PC-9 (cell line): Measurements from ENCODE around the gene MSLN. TPM values are rescaled to one million over a fixed set of nuclear protein-coding genes. Genes with fewer than 3 reads are reported as not detected.

Experiments
- BruUV-seq: library from RNA; stranded (reverse); fragments of 400-500 nt; replicated peaks from 2 replicates; lab custom pipeline; 2021; lab: Mats Ljungman, UMichigan
- CTCF ChIA-PET: fragments of 300-600 bp; sonication (Branson Sonifier 250); formaldehyde crosslinking; loops from one replicate; lab custom pipeline; 2022; ENCODE audit warnings: antibody characterized with exemption; lab: Charles Lee
- POLR2A ChIA-PET: fragments of 300-600 bp; sonication (Branson Sonifier 250); formaldehyde crosslinking; loops from one replicate; lab custom pipeline; 2022; ENCODE audit warnings: antibody characterized with exemption; ENCODE audit not compliant: unreplicated experiment; lab: Charles Lee
- DNase-seq, 2 experiments: peaks; one replicate each; pipeline versions ENCODE4 v3.0.0 to v3.0.0-alpha.2; 2015 to 2022; ENCODE audit warnings: mixed read lengths in 1 of 2
- H2AFZ ChIP-seq: fragments of 200-600 bp; sonication (generic); 2 replicates; pipeline ENCODE4 v1.8.1; 2017; ENCODE audit warnings: antibody characterized with exemption
- H3F3A ChIP-seq: fragments of 200-600 bp; sonication (generic); 2 replicates; pipeline ENCODE4 v1.8.1; 2017; ENCODE audit warnings: antibody characterized with exemption, mild to moderate bottlenecking, low read depth; ENCODE audit not compliant: insufficient read depth
- H3K27ac ChIP-seq: fragments of 200-600 bp; sonication (generic); 2 replicates; pipeline ENCODE4 v1.6.1; 2016; ENCODE audit warnings: mixed run types
- H3K27me3 ChIP-seq: fragments of 200-600 bp; sonication (generic); 2 replicates; pipeline ENCODE4 v1.6.1; 2016; ENCODE audit warnings: low read depth, mixed run types; ENCODE audit not compliant: insufficient read depth
- H3K36me3 ChIP-seq: fragments of 200-600 bp; sonication (generic); 2 replicates; pipeline ENCODE4 v1.6.1; 2016; ENCODE audit warnings: low read depth, mixed run types
- H3K4me1 ChIP-seq: fragments of 200-600 bp; sonication (generic); replicated peaks from 2 replicates; pipeline ENCODE4 v1.6.1; 2016; ENCODE audit warnings: mixed run types; ENCODE audit not compliant: insufficient read depth
- H3K4me2 ChIP-seq: fragments of 200-600 bp; sonication (generic); 2 replicates; pipeline ENCODE4 v1.6.1; 2017; ENCODE audit warnings: mixed run types
- H3K4me3 ChIP-seq: fragments of 200-600 bp; sonication (generic); 2 replicates; pipeline ENCODE4 v1.6.1; 2016; ENCODE audit warnings: mixed run types
- H3K79me2 ChIP-seq: fragments of 200-600 bp; sonication (generic); 2 replicates; pipeline ENCODE4 v1.6.1; 2017; ENCODE audit warnings: low read depth, mixed run types
- H3K9me2 ChIP-seq: fragments of 200-600 bp; sonication (generic); 2 replicates; pipeline ENCODE4 v1.8.1; 2017; ENCODE audit warnings: mild to moderate bottlenecking; ENCODE audit not compliant: insufficient read depth
- H3K9me3 ChIP-seq: fragments of 200-600 bp; sonication (generic); 2 replicates; pipeline ENCODE4 v1.8.1; 2016; ENCODE audit warnings: low read depth; ENCODE audit not compliant: insufficient read depth
- H4K20me1 ChIP-seq: fragments of 200-600 bp; sonication (generic); 2 replicates; pipeline ENCODE4 v1.8.1; 2017; ENCODE audit not compliant: insufficient read depth
- EZH2 ChIP-seq: fragments of 200-600 bp; sonication (generic); IDR thresholded peaks from 2 replicates; pipeline ENCODE4 v1.8.0; 2017; ENCODE audit warnings: antibody characterized with exemption, low read depth
- intact Hi-C: fragments of 100-400 bp; cut with micrococcal nuclease; formaldehyde crosslinking; loops from one replicate; pipeline ENCODE4 v1.10.0; 2022; ENCODE audit not compliant: unreplicated experiment
- total RNA-seq: library from RNA; stranded (reverse); gene quantifications from 2 replicates; pipeline ENCODE4 v1.2.3, GENCODE V29; 2021
- TF ChIP-seq, protein P1 (sequence below): fragments of 200-600 bp; sonication (generic); conservative IDR thresholded peaks from 2 replicates; pipeline ENCODE4 v1.6.1; 2017; ENCODE audit warnings: mixed run types, antibody characterized with exemption, mild to moderate bottlenecking, moderate library complexity

Gene MSLN
- total RNA-seq, 1 experiment from 2014 or later, result 59.9 TPM

DNA sequence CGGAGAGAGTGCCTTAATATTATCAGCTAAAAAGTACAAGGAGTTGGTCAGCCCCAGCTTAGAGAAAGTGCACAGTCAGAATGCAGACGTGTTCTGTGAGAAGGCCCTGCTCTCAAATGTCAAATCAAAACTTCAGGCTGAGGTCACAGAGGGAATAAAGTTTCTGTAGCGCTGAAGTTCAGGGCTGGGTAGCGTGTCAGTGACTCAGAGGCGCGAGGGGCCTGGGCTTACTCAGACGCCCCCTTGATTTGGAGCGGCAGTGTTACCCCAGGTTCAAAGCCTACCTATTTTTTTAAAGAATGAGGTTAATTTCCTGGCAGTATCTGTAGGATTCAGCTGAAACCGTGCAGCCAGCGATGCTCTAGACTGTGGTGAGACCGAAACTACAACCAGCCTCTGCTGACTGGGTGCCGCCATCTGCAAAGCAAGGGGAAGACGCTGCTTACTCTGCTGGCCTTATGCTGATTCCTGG, 24.5 kb upstream of the MSLN start:
- CTCF ChIA-PET, result no interaction called here
- Histone ChIP-seq H3K27ac (no peak overlapping the region), H3K36me3 (no peaks in the 10 kb centered on the region), H3K9me3 (no peaks in the 10 kb centered on the region), H4K20me1 (no peaks in the 10 kb centered on the region), H3K9me2 (no peaks in the 10 kb centered on the region), H3K79me2 (peaks cover 11% of the 10 kb centered on the region; the same call in 1 of the 2 replicates), H2AFZ (no peak overlapping the region), H3K27me3 (no peaks in the 10 kb centered on the region), H3K4me1 (no peaks in the 10 kb centered on the region; the same call in 1 of the 2 replicates), H3K4me3 (no peak overlapping the region), H3F3A (peaks cover 5% of the 10 kb centered on the region; the same call in 1 of the 2 replicates), H3K4me2 (no peak overlapping the region)
- TF ChIP-seq EZH2, result no peak
- TF ChIP-seq, protein P1, sequence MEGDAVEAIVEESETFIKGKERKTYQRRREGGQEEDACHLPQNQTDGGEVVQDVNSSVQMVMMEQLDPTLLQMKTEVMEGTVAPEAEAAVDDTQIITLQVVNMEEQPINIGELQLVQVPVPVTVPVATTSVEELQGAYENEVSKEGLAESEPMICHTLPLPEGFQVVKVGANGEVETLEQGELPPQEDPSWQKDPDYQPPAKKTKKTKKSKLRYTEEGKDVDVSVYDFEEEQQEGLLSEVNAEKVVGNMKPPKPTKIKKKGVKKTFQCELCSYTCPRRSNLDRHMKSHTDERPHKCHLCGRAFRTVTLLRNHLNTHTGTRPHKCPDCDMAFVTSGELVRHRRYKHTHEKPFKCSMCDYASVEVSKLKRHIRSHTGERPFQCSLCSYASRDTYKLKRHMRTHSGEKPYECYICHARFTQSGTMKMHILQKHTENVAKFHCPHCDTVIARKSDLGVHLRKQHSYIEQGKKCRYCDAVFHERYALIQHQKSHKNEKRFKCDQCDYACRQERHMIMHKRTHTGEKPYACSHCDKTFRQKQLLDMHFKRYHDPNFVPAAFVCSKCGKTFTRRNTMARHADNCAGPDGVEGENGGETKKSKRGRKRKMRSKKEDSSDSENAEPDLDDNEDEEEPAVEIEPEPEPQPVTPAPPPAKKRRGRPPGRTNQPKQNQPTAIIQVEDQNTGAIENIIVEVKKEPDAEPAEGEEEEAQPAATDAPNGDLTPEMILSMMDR, result no peak
- BruUV-seq, result no TSS peak
- intact Hi-C loops, result no loop called here
- POLR2A ChIA-PET, result interaction anchor here (0.7 kb wide), 1 partner anchor 228 kb away, joined by 3 read pairs; no protein-coding TSS in a partner anchor
- no peak for DNase-seq

DNA sequence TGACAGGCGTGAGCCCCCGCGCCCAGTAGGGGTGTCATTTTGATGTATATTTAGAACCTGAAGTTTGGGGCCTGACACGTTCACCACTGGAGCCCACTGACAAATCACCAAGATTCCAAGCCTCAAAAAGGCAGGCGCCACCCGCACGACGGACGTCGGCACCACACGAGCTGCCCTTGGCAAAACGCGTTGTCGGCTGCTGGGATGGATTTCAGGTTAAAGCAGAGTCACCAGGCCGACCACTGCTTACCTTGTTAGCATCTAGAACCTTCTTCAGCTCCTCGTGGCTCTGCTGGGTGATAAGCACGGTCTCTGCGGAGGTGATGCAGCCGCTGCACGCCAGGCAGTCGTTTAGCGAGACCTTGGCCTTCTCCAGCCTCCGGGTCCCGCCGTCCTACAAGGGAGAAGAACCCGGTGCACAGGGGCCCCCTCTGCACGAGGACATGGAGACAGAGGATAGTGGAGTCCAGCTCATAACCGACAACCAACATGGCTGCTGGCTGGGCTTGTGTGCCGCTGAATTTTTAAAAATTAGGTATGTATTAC, 23.5 kb upstream of the MSLN start:
- Histone ChIP-seq H3K27me3 (no peaks in the 10 kb centered on the region), H3K79me2 (peaks cover 11% of the 10 kb centered on the region; the same call in 1 of the 2 replicates), H3K27ac (no peak overlapping the region), H3K4me1 (no peaks in the 10 kb centered on the region; the same call in 1 of the 2 replicates), H3F3A (peaks cover 7% of the 10 kb centered on the region; the same call in 1 of the 2 replicates), H4K20me1 (no peaks in the 10 kb centered on the region), H3K36me3 (no peaks in the 10 kb centered on the region), H3K9me3 (no peaks in the 10 kb centered on the region), H3K9me2 (no peaks in the 10 kb centered on the region), H3K4me3 (no peak overlapping the region), H3K4me2 (no peak overlapping the region), H2AFZ (no peak overlapping the region)
- no peak for TF ChIP-seq EZH2
- TF ChIP-seq, protein P1, result no peak
- CTCF ChIA-PET, result no interaction called here
- DNase-seq, result no peak
- intact Hi-C loops, result no loop called here
- POLR2A ChIA-PET, result no interaction called here
- no TSS peak for BruUV-seq

DNA sequence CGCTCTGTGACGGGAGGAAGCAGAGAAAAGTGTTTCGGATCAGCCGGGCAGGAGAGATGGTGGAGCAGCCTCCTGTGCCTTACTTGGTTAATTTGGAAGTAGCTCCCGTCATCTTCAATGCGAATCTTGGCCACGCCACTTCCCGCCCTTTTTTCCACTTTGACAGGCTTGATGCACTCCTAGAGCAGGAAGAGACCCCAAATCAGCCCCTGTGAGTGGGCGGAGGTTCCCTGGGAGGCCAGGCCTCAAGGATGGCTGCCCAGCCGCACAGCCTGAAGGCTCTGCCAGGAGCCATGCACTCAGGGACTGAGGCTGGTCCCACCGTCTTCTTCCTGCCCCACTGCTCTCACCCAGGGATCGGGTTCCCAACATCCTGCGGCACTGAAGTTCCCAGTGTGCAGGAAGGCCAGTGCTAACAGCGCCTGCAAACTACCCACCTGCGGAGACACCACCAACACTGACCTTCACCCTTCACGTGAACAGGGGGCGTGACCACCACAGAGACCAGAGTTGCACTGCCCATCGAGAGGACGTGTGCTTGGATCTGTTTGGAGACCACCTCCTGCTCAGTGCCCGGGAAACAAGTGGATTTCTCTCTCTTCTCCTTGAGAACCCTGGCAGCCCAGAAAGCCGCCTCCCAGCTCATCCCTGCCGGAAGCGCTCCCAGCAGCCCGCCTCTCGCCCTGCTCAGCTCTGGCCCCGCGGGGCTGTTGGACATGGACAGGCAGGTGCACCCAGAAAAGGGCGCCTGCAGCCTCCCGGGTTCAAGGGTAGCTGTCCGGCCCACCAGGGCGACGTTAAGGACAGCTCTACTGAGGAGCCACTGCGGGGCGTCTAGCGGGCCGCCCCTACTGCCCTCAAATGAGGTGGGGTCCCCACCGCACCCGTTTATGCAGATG, 20.7 kb upstream of the MSLN start:
- intact Hi-C loops, result loop anchor here (1.0 to 2.0 kb wide), 3 partner anchors 12 to 37 kb away; partner anchors contain the start of gene MSLN
- Histone ChIP-seq H3K9me2 (no peaks in the 10 kb centered on the region), H3K4me2 (peak overlapping the region; percentile 95), H3K4me3 (peak overlapping the region; percentile 91), H3K27me3 (no peaks in the 10 kb centered on the region), H3F3A (peaks cover 5% of the 10 kb centered on the region; the same call in 1 of the 2 replicates), H4K20me1 (no peaks in the 10 kb centered on the region), H3K36me3 (no peaks in the 10 kb centered on the region), H3K27ac (no peak overlapping the region), H3K4me1 (no peaks in the 10 kb centered on the region; the same call in 1 of the 2 replicates), H2AFZ (peak overlapping the region; percentile 96; the same call in 1 of the 2 replicates), H3K9me3 (no peaks in the 10 kb centered on the region), H3K79me2 (peaks cover 11% of the 10 kb centered on the region; the same call in 1 of the 2 replicates)
- TF ChIP-seq, protein P1, result no peak
- TF ChIP-seq EZH2, result no peak
- peak in 1 of 2 experiments; percentile 35 for DNase-seq
- CTCF ChIA-PET, result interaction anchor here (1.2 kb wide), 1 partner anchor 21 kb away, joined by 5 read pairs; no protein-coding TSS in a partner anchor
- POLR2A ChIA-PET, result interaction anchor here (0.5 to 0.6 kb wide), 2 partner anchors 43 to 338 kb away, joined by 3 to 4 read pairs; no protein-coding TSS in a partner anchor
- no TSS peak for BruUV-seq
